ENCODE measurements around the gene SERINC2. TPM values are rescaled to one million over a fixed set of nuclear protein-coding genes. Genes with fewer than 3 reads are reported as not detected.

SERINC2 gene
- total and polyA plus RNA-seq, 4 donors = 6.1 to 59.1 (median 38.8) TPM

- ATAC-seq (ENCODE audit: insufficient read depth, low FRiP score) (no peak), DNase-seq (no peak)
- no peak for TF ChIP-seq CTCF (IDR thresholded peaks at IDR 0.05; ENCODE audit: control extremely low read depth, extremely low read depth)
- no peaks in the 10 kb centered on the region for H3K36me3 ChIP-seq (ENCODE audit: control insufficient read depth in 4 of 4, insufficient read depth in 4 of 4, low read length in 4 of 4)
- no peak overlapping the region for H3K4me3 ChIP-seq
- peaks cover 0 to 8% (median 0%) of the 10 kb centered on the region in 3 donors for H3K27me3 ChIP-seq (ENCODE audit: control insufficient read depth in 3 of 3, insufficient read depth in 3 of 3, low read length in 2 of 3)
- H3K27ac ChIP-seq (ENCODE audit: low read depth in 1 of 2, low read length in 1 of 2) = no peak overlapping the region
- no peaks in the 10 kb centered on the region for H3K9me3 ChIP-seq (ENCODE audit: control insufficient read depth in 4 of 4, insufficient read depth in 3 of 4, low read length in 3 of 4)
- no peak overlapping the region for H3K9ac ChIP-seq (ENCODE audit: insufficient read depth in 1 of 2, low read length in 2 of 2)
- WGBS, 2 donors = 79 to 93% methylated on average over 4 of the region's 4 CpGs
- H3K4me1 ChIP-seq (ENCODE audit: control insufficient read depth in 5 of 5, insufficient read depth in 5 of 5, low read length in 5 of 5) = peaks cover 0 to 15% (median 6%) of the 10 kb centered on the region in 5 donors
Observed at GRCh38 chr1:31410871-31411270, 2.1 kb upstream of the SERINC2 start.

GRCh38 chr1:31412205-31412604 is 808 bp upstream of the SERINC2 start:
- no peak overlapping the region for H3K27ac ChIP-seq (ENCODE audit: low read depth in 1 of 2, low read length in 1 of 2)
- DNase-seq (no peak), ATAC-seq (ENCODE audit: insufficient read depth, low FRiP score) (no peak)
- H3K9ac ChIP-seq (ENCODE audit: insufficient read depth in 1 of 2, low read length in 2 of 2) = peak overlapping the region in 1 of 2 donors; percentile 3
- peaks cover 0 to under 1% (median 0%) of the 10 kb centered on the region in 4 donors for H3K9me3 ChIP-seq (ENCODE audit: control insufficient read depth in 4 of 4, insufficient read depth in 3 of 4, low read length in 3 of 4)
- peaks cover 0 to 8% (median 0%) of the 10 kb centered on the region in 3 donors for H3K27me3 ChIP-seq (ENCODE audit: control insufficient read depth in 3 of 3, insufficient read depth in 3 of 3, low read length in 2 of 3)
- no peaks in the 10 kb centered on the region for H3K36me3 ChIP-seq (ENCODE audit: control insufficient read depth in 4 of 4, insufficient read depth in 4 of 4, low read length in 4 of 4)
- TF ChIP-seq CTCF (IDR thresholded peaks at IDR 0.05; ENCODE audit: control extremely low read depth, extremely low read depth) = no peak
- peaks cover 0 to 15% (median 6%) of the 10 kb centered on the region in 5 donors for H3K4me1 ChIP-seq (ENCODE audit: control insufficient read depth in 5 of 5, insufficient read depth in 5 of 5, low read length in 5 of 5)
- no peak overlapping the region for H3K4me3 ChIP-seq
- 60 to 63% methylated on average over 2 of the region's 2 CpGs for WGBS, 2 donors

- peak; percentile 69 to 74 (median 73) for DNase-seq
- Histone ChIP-seq H3K27ac (ENCODE audit: low read depth in 1 of 2, low read length in 1 of 2) (peak overlapping the region; percentile 79 to 82), H3K9me3 (ENCODE audit: control insufficient read depth in 4 of 4, insufficient read depth in 3 of 4, low read length in 3 of 4) (peaks cover 0 to 2% (median 0%) of the 10 kb centered on the region in 4 donors), H3K4me3 (peak overlapping the region; percentile 57), H3K9ac (ENCODE audit: insufficient read depth in 1 of 2, low read length in 2 of 2) (peak overlapping the region in 1 of 2 donors; percentile 63), H3K4me1 (ENCODE audit: control insufficient read depth in 5 of 5, insufficient read depth in 5 of 5, low read length in 5 of 5) (peaks cover 0 to 15% (median 6%) of the 10 kb centered on the region in 5 donors), H3K27me3 (ENCODE audit: control insufficient read depth in 3 of 3, insufficient read depth in 3 of 3, low read length in 2 of 3) (peaks cover 0 to 8% (median 0%) of the 10 kb centered on the region in 3 donors), H3K36me3 (ENCODE audit: control insufficient read depth in 4 of 4, insufficient read depth in 4 of 4, low read length in 4 of 4) (no peaks in the 10 kb centered on the region)
- 0% methylated on average over 51 to 54 of the region's 54 CpGs for WGBS, 2 donors
- peak; percentile 76 for ATAC-seq (ENCODE audit: insufficient read depth, low FRiP score)
- TF ChIP-seq CTCF (IDR thresholded peaks at IDR 0.05; ENCODE audit: control extremely low read depth, extremely low read depth) = no peak
Observed at GRCh38 chr1:31413405-31414001, 490 bp downstream of the SERINC2 start.

All from lung (tissue), 12 donors.